GM19239 (cell line): ENCODE results near the gene NAA10.
"Not testable (repeated sequence)": the region's sequence is repeated elsewhere in the genome, so short reads cannot be mapped to it uniquely, and the experiment has no call there.

Experiments
- DNase-seq: peaks from one replicate; pipeline ENCODE4 v3.0.0; 2011; ENCODE audit warnings: low spot score; ENCODE audit not compliant: insufficient read length
- FAIRE-seq: peaks from 2 replicates; lab custom pipeline; 2011; peaks lifted over from hg19 to GRCh38; lab: Jason Lieb, UNC

Gene NAA10

DNA sequence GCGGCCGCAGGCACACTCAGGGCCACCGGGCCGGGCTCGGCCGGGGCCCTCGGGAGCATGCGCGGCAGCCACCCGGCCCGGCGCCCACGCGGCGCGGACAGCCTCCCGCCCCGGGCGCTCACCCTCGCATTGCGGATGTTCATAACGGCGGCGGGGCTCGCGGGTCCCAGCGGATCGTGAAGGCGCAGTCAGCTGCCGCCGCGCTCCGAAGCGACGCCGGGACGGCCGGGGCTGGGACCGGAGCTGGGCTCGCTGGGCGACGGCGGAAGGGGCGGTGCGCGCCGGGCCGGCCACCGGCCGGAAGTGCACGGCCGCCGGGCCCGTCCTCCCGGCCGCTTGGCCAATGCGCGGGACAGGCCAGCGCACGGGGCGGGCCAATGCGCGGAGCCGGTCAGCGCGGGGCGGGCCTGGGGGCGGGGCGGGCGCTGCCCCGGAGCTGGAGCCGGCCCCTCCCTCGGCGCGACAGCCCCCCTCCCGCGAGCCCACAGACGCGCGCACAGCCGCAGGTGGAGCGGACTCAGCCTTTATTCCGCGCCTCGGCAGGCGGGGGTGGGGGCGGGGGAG, at the start of gene NAA10:
Gene NAA10, minus strand, starts transcription at position 276 of the 564 bp plus-strand sequence. Its CDS starts 133 bp downstream, at position 143.
- peak; percentile 90 for DNase-seq
- peak; percentile 45 for FAIRE-seq

DNA sequence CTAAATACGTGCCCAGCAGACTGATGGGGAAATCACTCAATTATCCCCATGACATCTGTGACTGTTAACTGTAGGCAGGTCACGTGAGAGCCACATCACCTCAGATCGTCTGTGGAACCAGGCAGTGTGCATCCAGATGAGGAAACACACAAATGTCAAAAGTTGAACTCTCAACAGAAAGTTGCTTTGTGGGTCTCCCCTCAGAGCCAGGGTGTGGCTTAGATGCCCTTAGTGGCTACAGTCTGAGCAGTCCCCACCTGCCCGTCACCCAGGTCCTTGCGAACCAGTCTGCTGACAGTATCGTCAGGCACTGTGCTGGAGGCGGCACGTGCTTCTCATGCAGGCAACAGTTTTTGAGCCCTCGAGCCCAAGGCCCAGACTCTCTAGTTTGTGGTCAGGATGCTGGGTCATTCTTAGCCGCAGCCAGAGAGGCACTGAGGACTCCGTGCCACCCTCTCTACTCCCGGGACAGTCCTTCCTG, 48.5 kb upstream of the NAA10 start:
- DNase-seq (no peak), FAIRE-seq (peak; percentile 92)

- DNase-seq (no peak), FAIRE-seq (peak; percentile 96)
Measured at GRCh38 chrX:153981771-153982533, 47.1 kb upstream of the NAA10 start.

DNA sequence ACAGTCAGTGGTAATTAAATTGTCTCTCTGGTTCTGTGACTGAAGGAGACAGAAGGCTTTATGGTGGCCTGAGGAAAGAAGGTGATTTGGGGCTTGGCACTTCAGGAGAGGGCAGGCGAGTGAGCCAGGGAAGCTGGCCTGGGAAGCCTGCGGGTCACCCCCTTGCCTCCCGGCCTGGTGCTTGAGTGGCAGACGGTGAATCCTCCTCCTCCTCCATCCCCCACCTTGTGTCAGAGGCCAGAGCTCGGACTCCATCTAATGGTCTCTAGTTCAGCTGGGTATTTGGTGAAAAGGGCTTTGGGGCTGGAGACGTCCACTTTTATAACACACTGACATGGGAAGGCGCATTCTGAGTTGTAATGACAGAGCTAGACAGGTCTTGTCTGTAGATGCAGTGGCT, 46.4 kb upstream of the NAA10 start:
- no peak for FAIRE-seq
- DNase-seq = no peak

DNA sequence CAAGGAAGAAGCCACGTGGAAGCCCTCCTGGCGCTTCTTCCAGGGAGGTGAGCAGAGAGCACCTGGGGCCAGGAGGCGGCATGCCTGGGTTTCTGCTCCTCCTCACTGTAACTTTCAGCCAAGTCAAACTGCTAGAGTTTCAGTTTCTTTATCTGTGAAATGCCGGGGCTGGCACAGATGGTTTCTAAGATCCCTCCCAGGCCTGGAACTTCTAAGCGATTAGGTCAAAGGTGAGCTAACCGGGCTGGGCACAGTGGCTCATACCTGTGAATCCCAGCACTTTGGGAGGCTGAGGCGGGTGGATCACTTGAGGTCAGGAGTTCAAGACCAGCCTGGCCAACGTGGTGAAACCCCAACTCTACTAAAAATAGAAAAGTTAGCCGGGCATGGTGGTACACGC, 45.6 kb upstream of the NAA10 start:
- DNase-seq = not testable (repeated sequence)
- peak; percentile 100 for FAIRE-seq

- FAIRE-seq = no peak
- DNase-seq = no peak
Measured at GRCh38 chrX:153974726-153975286, 40.0 kb upstream of the NAA10 start.

GRCh38 chrX:153974003-153974725, 39.3 kb upstream of the NAA10 start:
- FAIRE-seq (peak; percentile 86), DNase-seq (no peak)

GRCh38 chrX:153973127-153974002, 38.5 kb upstream of the NAA10 start:
- DNase-seq = no peak
- peak; percentile 91 for FAIRE-seq

GRCh38 chrX:153972368-153973126, 37.7 kb upstream of the NAA10 start, which contains the start of gene TMEM187:
Gene TMEM187 (plus strand): TSS chrX:153972754. CDS start chrX:153982063, 9,309 bp downstream.
- FAIRE-seq = peak; percentile 98
- DNase-seq = peak; percentile 73

DNA sequence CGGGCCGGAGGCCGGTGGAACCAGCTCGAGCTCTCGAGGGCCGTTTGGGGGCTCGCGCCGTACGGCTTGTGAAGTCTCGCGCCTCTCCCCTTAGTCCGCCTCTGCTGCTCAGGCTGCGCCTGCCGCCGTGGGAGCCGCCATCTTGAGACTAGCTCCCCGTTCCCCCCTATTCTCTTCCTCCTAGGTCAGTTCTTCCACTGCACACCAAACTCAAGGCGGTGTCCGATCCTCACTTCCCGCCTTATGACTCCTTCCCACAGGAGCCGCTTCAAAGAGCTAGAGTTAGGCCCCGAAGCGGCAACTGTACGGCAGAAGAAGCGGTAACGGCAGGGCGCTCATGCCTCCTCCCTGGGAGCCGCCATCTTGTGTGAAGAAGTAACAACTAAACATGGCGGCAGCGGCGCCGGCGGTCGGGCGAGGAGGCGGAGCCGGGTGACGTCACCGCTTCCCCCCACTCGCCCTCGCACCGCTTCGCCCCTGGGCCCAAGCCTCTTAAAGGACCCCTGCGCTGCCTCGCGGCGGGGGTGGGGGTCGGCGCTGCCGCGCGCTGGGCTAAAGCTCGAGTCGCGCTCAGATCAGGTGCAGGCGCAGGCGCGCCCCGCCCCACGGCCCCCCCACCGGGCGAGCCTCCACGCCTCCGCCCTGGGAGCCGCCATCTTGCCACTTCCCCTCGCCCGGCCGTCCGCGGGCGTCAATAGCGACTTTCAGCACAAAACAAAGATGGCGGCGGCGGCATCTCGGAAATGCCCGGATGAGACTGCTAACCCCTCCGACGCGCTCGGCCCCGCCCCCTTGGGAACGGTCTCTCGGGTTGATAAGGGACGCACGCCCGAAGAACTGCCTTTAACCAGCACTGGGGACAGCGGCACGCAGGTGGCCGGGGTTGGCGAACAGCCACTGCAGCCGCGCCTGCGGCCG, 36.9 kb upstream of the NAA10 start, which contains the start of gene HCFC1:
Gene HCFC1, minus strand, starts transcription at position 369 of the 918 bp plus-strand sequence. CDS start 978 bp downstream, outside the sequence.
- DNase-seq (no peak), FAIRE-seq (peak; percentile 98)

DNA sequence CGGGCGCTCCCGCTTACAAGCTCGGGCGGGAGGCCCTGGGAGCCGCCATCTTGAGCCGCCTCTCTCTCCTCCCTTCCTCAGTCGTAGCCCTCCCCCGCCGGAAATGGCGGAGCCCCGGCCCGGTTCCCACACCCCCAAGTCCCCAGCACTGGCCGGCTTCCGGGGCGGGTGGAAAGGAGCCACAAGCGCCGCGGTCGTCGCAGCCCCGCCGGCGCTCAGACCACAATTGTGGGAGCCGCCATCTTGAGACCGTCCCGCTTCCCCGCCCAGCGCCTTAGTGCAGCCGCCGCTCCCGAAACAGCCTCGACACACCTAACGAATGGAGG, 36.2 kb upstream of the NAA10 start:
- FAIRE-seq (no peak), DNase-seq (peak; percentile 62)

DNA sequence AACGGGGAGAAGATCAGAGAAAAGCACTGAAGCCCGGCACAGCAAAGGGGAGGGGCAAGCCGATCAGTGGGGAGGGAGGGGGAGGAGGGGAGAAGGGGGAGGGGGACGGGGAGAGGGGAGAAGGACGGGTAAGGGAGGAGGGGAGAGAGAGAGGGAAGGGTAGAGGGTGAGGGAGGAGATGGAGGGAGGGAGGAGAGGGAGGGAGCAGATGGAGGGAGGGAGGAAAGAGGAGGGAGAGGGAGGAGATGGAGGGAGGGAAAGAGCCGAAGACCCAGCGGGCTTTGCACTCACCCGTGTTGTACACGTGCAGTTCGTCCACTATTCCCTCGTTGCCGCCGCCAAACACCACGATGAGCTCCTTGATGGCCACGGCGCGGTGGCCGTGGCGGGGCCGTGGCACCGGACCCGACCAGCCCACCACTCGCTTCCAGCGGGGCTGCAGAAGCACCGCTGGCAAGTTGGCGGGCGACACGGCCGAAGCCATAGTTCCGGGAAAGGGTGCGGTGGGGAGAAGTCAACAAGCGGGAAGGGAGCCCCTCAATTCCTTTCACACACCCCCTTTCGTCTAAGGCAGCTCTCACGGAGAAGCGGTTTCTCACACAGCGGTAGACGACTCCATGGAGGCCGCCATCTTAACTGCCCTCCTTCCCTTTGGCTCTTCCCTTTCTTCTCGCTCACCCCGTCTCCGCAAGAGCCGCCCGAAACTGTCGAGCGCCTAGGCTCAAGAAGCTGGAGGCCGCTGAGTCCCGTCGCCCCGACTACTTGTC, 35.7 kb upstream of the NAA10 start:
- no peak for FAIRE-seq
- no peak for DNase-seq

- DNase-seq (no peak), FAIRE-seq (no peak)
Measured at GRCh38 chrX:153969904-153970356, 35.1 kb upstream of the NAA10 start.

DNA sequence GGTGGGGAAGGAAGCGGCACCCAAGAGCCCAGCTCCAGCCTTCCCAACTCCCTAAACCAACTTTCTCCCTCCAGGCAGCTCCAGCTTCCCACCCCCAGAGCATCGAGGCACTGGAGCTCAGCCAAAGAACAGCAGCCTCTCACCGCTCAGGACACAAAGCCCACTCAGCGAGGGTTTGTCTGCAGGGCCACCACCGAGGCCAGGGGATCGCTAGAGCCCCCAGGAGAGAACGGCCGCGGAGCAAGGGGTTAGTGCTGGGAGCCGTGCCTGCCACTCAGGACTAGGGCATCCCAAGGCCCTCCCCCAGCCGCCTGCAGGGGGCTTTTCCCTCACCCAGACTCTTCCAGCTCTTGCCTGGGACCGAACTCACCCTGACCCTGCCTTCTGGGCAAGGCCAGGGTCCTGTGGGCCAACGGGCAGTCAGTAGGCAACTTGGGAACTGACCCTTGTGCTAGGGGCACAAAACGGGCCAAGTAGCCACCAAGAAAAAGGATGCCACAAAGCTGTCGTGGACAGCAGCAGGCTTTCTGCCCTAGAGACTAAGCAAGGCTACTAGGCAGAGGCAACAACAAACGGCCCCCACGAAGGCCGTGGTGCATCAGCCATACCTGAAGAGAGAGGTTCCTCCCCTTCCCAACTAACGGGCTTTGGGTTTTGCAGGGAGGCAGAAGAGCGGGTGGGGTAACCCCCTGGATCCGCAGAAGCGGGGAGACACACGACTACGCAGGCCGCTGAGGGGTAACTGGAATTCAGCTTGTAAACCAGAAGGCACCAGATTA, 34.5 kb upstream of the NAA10 start:
- DNase-seq (no peak), FAIRE-seq (peak; percentile 89)

DNA sequence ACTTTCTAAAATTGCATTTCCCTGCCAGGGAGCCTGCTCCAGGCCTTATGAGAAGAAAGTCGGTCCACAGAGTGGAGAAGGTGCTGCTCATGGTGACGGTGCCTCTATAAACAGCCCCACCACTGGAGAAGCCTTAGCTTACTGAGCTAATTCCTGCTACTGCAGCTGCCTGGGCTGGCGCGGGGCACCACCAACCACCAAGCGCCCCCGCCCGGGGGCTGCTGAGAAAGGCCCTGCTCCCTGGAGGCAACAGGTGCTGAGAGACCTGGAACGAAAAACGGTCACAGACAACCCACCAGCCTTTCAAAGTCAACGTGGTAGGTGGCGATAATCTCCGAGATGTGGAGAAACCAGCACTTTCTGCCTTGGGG, 33.9 kb upstream of the NAA10 start:
- FAIRE-seq (peak; percentile 96), DNase-seq (no peak)

- no peak for FAIRE-seq
- DNase-seq = no peak
Measured at GRCh38 chrX:153968255-153968654, 33.4 kb upstream of the NAA10 start.
